Right lobe of liver (tissue), 4 donors: ENCODE results near the gene ZNF692.

Source experiments
- POLR2A ChIP-seq: fragments of 450-650 bp; IDR thresholded peaks from one replicate; pipeline ENCODE4 v1.6.1; 2017; ENCODE audit warnings: antibody characterized with exemption, mild to moderate bottlenecking
- TF ChIP-seq, protein P1 (sequence below), 4 donors: fragments of 200-600 bp in 3 of 4; fragments of 450-650 bp in 1 of 4; IDR thresholded peaks; one replicate each; pipeline versions ENCODE4 v1.5.1 to v1.8.0; 2016 to 2022; ENCODE audit warnings: antibody characterized with exemption in 4 of 4, mild to moderate bottlenecking in 2 of 4
- donor health status: DM: no; HTN: no; CAD: no.
- donor health status: DM: no; HTN: no; CAD: no.
- donor health status: DM: no; HTN: yes; CAD: no.

DNA sequence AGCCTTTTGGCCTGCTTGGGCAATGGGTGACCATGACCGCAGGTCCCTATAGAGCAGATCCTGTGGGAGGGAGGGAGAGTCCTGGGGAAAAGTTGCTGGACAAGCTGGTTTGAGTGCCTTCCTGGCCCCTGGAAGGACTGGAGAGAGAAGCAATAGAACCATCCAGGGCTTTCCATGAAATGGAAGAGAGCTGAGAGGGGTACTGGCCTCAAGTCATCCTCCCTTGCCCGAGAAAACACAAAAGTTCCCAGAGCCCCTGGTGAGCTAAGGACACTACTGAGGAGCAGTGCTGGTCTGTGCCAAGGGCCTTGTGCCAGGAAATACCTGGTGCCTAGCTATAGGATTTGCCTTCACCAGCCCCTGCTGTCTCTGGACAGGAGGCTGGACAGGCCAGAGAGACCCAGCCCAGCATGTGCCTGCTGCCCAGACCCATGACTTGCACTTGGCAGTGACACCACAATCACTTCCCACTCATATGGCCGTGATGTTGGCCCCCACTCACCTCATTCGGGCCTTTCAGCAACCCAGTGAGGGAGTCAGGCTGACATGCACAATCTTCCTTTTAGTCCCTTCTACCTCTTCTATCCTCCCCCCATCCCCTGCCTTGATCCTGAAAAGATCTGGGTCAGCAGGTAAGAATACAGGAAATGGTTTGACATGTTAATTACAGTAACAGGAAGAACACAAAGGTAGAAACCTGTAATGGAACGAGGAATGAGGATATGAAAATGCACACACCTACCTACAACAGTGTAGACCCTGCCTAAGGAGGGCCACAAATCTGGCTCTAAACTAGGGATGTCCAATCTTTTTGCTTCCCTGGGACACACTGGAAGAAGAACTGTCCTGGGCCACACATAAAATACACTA, 40.1 kb downstream of the ZNF692 start:
- TF ChIP-seq POLR2A, result no peak
- TF ChIP-seq, protein P1, sequence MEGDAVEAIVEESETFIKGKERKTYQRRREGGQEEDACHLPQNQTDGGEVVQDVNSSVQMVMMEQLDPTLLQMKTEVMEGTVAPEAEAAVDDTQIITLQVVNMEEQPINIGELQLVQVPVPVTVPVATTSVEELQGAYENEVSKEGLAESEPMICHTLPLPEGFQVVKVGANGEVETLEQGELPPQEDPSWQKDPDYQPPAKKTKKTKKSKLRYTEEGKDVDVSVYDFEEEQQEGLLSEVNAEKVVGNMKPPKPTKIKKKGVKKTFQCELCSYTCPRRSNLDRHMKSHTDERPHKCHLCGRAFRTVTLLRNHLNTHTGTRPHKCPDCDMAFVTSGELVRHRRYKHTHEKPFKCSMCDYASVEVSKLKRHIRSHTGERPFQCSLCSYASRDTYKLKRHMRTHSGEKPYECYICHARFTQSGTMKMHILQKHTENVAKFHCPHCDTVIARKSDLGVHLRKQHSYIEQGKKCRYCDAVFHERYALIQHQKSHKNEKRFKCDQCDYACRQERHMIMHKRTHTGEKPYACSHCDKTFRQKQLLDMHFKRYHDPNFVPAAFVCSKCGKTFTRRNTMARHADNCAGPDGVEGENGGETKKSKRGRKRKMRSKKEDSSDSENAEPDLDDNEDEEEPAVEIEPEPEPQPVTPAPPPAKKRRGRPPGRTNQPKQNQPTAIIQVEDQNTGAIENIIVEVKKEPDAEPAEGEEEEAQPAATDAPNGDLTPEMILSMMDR (IDR thresholded peaks at IDR 0.05), result no peak
